Measurements from ENCODE around the gene TAOK1. TPM values are rescaled to one million over a fixed set of nuclear protein-coding genes. Genes with fewer than 3 reads are reported as not detected.
"Not testable (repeated sequence)": the region's sequence is repeated elsewhere in the genome, so short reads cannot be mapped to it uniquely, and the experiment has no call there.

Gene TAOK1
- 101 TPM for total RNA-seq

DNA sequence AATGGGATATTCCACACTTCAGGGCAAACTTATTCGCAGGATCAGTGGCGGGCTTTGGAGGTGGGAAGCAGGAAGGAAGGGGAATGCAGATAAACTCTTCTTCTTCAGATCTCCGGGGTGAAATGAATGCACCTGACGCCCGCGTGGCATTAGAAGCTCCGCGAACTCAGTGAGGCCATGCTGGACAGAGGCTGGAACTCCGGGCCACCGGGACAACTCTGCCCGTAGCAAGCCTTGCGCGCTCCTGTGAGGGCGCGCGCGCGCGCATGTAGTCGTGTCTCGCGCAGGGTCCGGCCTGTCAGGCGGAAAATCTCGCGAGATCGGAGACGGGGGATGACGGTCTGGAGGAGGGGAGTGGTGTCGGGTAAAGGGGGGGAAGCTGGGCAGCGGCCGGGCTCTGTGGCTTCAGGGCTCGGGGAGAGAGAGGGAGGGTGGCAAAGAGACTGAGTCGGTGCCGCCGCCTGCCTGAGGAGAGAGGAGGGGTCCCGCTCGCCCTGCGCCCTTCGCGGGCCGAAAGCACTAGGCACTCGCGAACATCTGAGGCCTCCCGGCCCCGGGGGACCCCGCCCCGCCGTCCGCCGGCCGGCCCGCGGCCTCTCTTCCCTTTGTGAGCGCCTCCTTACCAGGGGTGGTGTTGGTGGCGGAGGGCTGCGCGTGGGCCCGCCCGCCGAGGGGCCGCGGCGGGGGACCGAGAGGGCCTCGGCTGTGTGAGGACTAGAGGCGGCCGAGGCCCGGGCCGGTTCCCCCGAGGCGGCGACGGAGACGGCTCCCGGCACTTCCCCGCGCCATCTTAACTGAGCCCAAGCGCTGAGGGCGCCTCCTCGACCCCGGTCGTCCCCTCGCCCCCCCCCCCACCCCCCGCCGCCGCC lies at the start of gene TAOK1:
TAOK1 (plus strand) TSS at position 382 of the 869 bp plus-strand sequence. CDS start 61,186 bp downstream, outside the sequence.
- DNase-seq (ENCODE audit: low spot score) (peak; percentile 100), ATAC-seq (peak; percentile 100)
- intact Hi-C loops (cut with DNase I) = no loop called here

DNA sequence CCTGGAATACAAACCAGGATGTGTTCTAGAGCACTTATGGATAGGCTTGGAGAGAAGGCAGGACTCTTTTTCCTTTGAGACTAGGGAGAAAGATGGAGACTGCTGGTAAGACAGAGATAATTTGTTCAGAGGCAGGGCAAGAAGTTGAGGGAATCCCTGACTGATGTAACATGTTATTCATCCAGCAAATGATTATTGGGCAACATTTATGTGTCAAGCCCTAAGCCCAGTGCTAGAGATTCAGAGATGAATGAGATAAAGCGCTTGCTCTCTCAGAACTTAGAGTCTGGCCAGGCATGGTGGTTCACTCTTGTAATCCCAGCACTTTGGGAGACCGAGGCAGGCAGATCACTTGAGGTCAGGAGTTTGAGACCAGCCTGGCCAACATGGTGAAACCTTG lies 48.4 kb upstream of the TAOK1 start:
- intact Hi-C loops (cut with DNase I) = no loop called here
- no peak for ATAC-seq

DNA sequence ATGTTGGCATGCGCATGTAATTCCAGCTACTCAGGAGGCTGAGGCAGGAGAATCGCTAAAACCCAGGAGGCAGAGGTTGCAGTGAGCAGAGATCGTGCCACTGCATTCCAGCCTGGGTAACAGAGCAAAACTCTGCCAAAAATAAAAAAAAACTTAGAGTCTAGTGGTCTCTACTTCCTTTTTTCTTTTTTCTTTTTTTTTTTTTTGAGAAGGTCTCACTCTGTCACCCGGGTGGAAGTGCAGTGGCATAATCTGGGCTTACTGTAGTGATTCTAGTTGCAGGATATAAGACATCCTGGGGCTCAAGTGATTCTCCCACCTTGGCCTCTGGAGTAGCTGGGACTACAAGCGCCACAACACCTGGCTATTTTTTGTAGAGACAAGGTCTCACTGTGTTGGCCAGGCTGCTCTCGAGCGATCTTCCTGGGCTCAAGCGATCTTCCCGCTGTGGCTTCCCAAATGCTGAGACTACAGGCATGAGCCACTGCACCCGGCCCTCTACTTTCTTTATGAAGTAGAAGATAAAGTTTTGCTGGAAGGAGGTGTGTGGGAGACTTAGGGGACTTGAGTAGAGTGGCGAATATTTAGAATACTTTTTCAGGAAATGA lies 47.9 kb upstream of the TAOK1 start:
- ATAC-seq (no peak), DNase-seq (ENCODE audit: low spot score) (no peak)
- intact Hi-C loops (cut with DNase I) = no loop called here

More for the DNA sequence above, 48.4 kb upstream of the TAOK1 start:
- DNase-seq (ENCODE audit: low spot score) = no peak

DNA sequence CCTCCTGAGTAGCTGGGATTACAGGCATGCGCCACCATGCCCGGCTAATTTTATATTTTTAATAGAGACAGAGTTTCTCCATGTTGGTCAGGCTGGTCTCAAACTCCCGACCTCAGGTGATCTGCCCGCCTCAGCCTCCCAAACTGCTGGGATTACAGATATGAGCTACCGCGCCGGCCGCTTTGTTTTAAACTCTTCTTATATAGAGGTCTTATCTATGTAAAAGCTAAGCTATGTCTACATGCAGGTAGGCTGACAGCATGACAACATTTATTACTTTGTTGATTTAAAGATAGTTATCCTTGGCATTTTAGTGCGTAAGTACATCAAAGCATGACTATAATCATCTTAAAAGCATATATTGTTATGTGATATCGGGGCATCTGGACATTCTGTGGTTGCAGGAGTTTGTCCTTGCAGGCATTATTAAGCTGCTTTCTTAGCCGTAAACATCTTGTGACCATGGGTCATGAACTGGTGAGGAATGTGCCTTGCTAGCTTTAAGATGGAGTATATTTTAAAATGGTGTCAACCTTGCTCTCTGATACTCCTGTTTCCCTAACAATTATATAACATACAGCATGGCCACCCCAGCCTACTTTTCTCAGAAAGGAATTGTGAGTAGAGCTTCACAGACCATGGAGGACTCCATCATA lies 45.8 kb upstream of the TAOK1 start:
- ATAC-seq (no peak), DNase-seq (ENCODE audit: low spot score) (no peak)
- intact Hi-C loops (cut with DNase I) = no loop called here

DNA sequence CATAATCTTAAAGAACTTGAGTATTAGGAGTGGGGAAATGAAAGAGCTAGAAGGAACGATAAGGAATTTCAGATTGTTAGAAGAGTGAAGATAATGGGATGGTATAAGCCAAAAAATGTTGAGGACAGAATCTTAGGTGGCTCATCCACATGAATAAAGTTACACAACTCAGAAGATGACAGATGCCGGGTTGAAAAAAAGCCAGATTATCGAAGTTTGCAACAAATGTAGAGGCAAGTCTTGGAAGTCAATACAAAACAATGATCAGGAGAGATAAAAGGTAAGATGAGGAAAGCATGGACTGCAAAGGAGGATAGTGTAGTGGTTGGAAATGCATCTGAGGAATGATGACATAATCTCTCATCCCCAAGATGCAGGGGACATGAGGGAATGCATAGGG lies 45.1 kb upstream of the TAOK1 start:
- DNase-seq (ENCODE audit: low spot score) = no peak
- intact Hi-C loops (cut with DNase I) = no loop called here
- no peak for ATAC-seq

DNA sequence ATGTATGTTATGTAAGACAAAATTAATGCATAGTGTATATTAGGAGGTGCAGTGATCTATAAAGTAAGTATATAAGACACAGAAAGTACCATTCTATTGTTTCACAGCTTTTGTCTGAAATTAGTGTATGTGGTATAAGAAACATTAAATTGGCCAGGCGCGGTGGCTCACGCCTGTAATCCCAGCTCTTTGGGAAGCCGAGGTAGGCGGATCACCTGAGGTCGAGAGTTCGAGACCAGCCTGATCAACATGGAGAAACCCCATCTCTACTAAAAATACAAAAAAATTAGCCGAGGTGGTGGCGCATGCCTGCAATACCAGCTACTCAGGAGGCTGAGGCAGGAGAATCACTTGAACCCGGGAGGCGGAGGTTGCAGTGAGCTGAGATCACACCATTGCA lies 44.7 kb upstream of the TAOK1 start:
- DNase-seq (ENCODE audit: low spot score); intact Hi-C loops (cut with DNase I); ATAC-seq: not testable (repeated sequence)

DNA sequence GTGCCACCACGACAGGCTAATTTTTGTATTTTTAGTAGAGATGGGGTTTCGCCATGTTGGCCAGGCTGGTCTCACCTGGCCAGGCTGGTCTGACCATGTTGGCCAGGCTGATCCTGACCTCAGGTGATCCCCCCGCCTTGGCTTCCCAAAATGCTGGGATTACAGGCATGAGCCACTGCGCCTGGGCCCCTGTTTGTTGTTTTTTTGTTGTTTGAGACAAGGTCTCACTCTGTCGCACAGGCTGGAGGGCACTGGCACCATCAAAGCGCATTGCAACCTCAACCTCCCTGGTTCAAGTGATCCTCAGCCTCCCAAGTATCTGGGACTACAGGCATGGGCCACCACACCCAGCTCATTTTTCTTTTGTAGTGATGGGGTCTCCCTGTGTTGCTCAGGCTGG lies 43.7 kb upstream of the TAOK1 start:
- ATAC-seq (no peak), DNase-seq (ENCODE audit: low spot score) (no peak)
- intact Hi-C loops (cut with DNase I) = no loop called here

DNA sequence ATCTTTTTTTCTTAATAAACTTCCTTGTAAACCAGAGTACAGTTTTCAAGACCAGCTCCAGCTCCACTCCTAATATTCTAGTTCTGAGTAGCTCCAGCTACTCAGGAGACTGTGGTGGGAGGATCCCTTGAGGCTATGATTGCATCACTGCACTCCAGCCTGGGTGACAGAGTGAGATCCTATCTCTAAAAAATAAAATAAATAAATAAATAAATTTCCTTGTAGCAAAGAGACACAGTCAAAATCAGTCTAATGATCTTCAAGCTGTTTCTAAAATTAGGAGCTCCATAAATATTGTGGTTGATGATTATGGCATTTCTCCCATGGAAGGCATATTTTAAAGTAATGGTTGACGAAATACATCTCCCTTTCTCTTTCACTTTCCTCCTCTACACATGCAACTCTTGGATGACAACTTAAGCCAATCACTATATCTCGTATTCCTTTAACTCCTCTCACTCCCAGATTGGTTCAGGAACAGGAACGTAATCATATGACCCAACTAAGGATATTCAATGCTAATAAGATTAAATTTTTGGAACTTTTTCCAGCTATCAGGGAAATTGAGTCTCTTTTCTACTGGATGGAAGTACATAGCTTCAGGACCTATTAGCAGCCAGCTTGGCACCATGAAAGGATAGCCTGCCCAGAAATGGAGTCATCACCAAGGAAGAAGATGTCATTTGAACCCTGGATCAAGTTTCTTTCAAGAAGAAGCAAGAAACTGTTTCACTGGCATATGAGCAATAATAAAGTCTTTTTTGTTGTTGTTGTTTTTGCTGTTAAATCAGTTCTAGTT lies 42.1 kb upstream of the TAOK1 start:
- DNase-seq (ENCODE audit: low spot score) (no peak), ATAC-seq (no peak)
- intact Hi-C loops (cut with DNase I) = no loop called here

DNA sequence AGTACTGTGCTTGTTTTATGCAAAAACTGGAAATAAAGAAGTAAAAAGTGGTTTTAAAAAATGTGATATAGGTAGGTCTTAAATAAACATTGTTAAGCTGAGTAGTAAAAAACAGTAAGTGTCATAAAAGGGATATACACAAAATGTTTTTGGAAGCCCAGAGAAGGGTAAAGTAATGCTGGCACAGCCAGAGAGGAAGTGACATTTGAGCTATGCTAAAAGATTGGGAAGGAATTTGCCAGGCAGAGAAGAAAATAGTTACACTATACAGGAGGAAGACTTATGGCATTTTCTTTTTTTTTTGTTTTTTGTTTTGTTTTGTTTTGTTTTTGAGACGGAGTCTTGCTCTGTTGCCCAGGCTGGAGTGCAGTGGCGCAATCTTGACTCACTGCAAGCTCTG lies 40.8 kb upstream of the TAOK1 start:
- intact Hi-C loops (cut with DNase I) = no loop called here
- no peak for DNase-seq (ENCODE audit: low spot score)

DNA sequence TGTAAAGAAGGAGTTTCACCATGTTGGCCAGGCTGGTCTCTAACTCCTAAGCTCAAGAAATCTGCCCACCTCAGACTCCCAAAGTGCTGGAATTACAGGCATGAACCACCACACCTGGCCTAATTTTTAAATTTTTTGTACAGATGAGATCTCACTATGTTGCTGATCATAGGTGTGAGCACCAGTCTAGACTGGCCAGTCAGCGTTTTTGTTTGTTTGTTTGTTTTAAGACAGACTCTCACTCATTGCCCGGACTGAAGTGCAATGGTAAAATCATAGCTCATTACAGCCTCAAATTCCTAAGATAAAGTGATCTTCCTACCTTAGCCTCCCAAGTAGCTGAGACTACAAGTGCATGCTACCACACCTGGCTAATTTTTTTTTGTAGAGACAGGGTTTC lies 38.0 kb upstream of the TAOK1 start:
- DNase-seq (ENCODE audit: low spot score) (no peak), ATAC-seq (no peak)
- intact Hi-C loops (cut with DNase I) = no loop called here

More for the DNA sequence above, 40.8 kb upstream of the TAOK1 start:
- no peak for ATAC-seq

DNA sequence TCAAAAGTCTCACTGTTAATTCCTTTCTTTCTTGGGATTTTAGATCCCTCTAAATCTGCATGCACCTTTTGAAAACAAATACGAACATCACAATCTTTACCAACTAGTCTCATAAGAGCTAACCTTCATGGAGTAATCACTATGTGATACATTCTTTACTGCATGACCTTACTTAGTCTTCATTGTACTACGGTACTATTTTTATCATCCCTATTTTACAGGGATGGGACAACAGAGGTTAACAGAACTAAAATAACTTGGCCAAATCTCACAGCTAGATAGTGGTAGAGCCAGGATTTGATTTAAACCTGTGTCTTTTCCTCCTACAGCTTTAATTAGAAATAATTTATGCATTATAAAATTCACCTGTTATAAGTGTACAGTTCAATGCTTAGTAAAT lies 32.9 kb upstream of the TAOK1 start:
- DNase-seq (ENCODE audit: low spot score) (no peak), ATAC-seq (no peak)
- intact Hi-C loops (cut with DNase I) = no loop called here

DNA sequence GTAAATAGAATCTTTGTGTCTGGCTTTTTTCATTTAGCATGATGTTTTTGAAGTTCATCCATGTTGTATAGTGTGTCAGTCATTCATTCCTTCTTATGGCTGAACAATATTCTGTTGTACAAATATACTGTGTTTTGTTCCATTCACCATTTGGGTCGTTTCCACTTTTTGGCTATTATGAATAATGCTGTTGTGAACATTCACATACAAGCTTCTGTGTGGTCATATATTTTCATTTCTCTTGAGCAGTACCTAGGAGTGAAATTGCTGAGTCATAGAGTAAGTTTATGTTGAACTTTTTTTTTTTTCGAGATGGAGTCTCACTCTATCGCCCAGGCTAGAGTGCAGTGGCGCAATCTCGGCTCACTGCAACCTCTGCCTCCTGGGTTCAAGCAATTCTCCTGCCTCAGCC lies 32.3 kb upstream of the TAOK1 start:
- no peak for ATAC-seq

DNA sequence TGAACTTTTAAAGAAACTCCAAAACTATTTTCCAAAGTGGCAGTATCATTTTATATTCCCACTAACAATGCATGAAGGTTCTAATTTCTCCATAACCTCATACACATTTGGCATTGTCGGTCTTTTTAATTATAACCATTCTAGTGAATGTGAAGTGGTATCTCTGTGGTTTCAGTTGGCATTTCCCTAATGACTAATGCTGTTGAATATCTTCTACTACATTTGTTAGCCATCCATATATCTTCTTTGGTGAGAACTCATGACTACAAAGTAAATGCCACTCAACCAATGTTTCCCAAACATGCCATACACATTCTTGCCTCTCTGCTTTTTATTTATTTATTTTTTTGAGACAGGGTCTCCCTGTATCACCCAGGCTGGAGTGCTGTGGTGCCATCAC lies 31.7 kb upstream of the TAOK1 start:
- intact Hi-C loops (cut with DNase I) = no loop called here
- DNase-seq (ENCODE audit: low spot score) (no peak), ATAC-seq (no peak)

More for the DNA sequence above, 32.3 kb upstream of the TAOK1 start:
- no peak for DNase-seq (ENCODE audit: low spot score)
- intact Hi-C loops (cut with DNase I) = no loop called here

DNA sequence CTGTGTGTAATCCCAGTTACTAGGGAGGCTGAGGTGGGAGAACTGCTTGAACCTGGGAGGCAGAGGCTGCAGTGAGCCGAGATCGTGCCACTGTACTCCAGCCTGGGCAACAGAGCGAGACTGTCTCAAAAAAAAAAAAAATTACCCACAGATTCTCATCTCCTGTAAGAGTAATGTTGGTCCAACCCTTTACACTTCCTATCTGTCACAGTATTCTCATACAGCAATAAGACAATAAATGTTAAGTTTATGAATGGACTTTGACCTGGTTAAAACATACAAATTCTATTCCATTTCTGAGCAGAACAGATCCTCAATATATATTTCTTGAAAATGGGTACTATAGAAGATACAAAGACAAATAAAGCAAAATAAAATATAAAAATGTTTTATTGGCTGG lies 30.4 kb upstream of the TAOK1 start:
- DNase-seq (ENCODE audit: low spot score) = no peak
- intact Hi-C loops (cut with DNase I) = no loop called here
- no peak for ATAC-seq

DNA sequence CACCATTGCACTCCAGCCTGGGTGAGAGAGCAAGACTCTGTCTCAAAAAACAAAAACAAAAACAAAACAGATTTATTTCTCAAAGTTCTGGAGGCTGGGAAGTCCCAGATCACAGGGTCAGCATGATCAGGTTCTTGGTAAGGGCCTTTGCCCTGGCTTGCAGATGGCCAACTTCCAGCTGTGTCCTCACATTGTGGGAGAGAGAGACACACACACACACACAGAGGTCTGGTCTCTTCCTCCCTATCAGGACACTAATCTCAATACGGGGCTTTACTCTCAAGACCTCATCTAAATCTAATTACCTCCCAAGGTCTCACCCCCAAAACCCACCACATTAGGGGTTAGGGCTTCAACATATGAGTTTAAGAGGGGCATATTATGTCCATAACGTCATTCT lies 26.4 kb upstream of the TAOK1 start:
- ATAC-seq (no peak), DNase-seq (ENCODE audit: low spot score) (no peak)
- intact Hi-C loops (cut with DNase I) = no loop called here

DNA sequence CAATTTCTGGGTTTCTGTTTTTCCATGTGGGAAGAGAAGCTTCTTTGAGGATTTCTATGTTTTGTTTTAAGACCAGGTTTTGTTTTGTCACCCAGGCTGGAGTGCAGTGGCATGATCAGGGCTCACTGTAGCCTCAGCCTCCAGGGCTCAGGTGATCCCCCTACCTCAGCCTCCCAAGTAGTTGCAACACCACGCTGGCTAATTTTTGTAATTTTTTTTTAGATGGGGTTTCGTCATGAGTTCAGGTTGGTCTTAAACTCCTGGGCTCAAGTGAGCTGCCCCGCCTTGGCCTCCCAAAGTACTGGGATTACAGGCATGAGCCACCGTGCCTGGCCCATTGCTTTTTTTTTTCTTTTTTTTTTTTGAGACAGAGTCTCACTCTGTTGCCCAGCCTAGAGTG lies 25.5 kb upstream of the TAOK1 start:
- no peak for ATAC-seq
- intact Hi-C loops (cut with DNase I) = no loop called here
- no peak for DNase-seq (ENCODE audit: low spot score)

DNA sequence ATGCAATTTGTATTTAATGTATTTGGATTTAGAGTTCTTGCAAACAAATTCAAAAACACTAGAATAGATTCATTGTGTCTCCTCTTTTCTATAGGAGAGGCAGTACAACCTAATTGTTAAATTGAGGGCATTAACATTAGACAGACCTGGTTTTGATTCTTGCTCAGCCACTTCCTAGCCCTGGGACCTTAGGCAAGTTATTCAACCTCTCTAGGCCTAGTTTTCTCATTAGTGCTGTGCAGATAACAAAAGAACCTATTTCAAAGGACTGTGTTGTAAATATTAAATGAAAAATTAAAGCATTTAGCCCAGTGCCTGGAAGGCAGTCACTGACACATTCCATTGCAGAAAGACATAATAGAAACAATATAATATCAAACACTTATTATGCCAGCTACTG lies 22.0 kb upstream of the TAOK1 start:
- ATAC-seq = no peak
- no peak for DNase-seq (ENCODE audit: low spot score)
- intact Hi-C loops (cut with DNase I) = no loop called here

DNA sequence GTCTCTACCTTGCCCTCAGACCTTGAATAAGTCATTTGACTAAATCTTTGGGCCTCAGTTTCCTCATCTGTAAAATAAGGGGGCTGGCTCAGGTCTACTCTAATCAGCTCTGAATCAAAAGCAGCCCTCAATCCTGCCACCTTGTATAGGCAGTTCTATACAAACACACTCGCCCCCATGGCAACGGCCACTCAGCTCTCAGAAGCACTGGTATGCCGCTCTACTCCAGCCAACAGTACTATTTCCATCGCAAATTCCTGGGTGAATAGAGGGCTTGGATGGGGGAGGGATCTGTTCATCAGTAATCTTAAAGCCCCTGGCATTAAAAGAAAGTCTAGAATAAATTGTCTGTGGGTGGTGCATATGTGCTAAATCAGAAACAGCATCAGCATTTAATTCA lies 21.2 kb upstream of the TAOK1 start:
- intact Hi-C loops (cut with DNase I) = no loop called here
- DNase-seq (ENCODE audit: low spot score) (no peak), ATAC-seq (no peak)
